GM21381 (cell line): ENCODE results near the gene PFDN2.
"Not testable (repeated sequence)": the region's sequence is repeated elsewhere in the genome, so short reads cannot be mapped to it uniquely, and the experiment has no call there.

ENCODE experiments used
- ATAC-seq: cut with Tn5 transposase; IDR thresholded peaks from one replicate; pipeline ENCODE4 v1.9.1; 2021; ENCODE audit warnings: mild to moderate bottlenecking, moderate library complexity; ENCODE audit not compliant: unreplicated experiment

The PFDN2 gene

GRCh38 chr1:161139766-161140165 is 21.9 kb upstream of the PFDN2 start:
- no peak for ATAC-seq

- ATAC-seq: no peak
Measured at GRCh38 chr1:161138431-161138830, 20.6 kb upstream of the PFDN2 start.

DNA sequence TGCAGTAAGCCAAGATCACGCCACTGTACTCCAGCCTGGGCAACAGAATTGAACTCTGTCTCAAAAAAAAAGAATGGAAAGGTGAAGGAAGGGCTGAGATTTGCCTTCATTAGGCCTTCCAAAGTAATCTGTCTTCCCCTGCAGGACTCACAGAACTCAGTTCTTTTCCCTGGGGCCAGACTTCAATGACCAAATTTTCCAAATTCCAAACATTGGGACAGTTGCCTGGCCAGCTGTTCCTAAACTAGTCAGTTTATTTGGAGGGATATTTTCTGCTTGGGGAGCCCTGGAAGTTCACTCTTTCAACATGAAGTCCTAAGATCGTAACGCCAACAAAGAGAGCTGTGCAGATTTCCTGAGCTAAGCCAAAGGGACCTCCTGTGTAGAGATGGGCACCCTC is 20.0 kb upstream of the PFDN2 start:
- no peak for ATAC-seq

- ATAC-seq: peak; percentile 7
Measured at GRCh38 chr1:161133220-161133740, 15.4 kb upstream of the PFDN2 start.

- peak; percentile 86 for ATAC-seq
Measured at GRCh38 chr1:161132410-161133219, 14.8 kb upstream of the PFDN2 start, which contains the start of gene DEDD. Gene DEDD (minus strand): TSS chr1:161132667. CDS start chr1:161124462, 8,205 bp downstream.

DNA sequence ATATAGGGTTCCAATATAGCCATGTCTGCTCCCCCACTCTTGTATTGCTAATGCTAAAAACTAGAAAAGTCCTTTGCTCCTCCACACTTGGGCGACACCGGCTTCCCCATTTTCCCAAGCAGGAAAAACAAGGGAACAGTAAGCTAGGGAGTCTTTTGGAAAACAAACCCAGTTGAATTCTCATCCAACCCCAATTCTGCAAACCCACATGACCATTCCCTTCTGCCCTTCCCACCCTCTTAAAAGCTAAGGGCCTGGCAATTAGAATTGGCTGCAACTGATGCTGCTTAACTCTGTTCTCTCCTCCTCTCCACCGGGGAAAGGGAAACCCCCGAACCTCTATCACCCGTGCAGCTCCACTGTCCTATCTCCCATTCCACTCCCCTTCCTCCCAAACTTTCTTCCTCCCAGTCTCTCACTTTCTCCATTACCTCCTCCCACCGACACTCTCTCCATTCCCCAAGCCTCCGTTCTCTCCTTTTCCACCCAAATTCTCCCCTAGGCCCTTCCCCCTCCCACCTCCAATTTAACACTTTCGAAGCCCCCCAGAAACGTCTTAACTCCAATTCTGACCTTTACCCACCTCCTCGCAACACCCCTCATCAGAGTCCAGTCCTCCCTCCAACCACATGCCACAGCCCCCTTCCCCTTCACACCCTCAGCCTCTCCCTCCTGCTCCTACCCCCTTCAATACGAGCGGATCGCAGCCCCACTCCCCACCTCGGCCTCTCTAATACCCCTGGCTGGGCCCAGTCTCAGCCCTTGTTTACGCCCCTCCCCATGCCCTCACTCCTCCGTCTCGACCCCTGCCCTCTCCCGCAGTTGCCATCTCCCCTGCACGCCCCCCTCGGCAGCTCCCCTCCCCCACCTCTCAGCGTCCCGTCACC is 13.9 kb upstream of the PFDN2 start:
- ATAC-seq: no peak

GRCh38 chr1:161130266-161130665 is 12.4 kb upstream of the PFDN2 start:
- ATAC-seq: no peak

DNA sequence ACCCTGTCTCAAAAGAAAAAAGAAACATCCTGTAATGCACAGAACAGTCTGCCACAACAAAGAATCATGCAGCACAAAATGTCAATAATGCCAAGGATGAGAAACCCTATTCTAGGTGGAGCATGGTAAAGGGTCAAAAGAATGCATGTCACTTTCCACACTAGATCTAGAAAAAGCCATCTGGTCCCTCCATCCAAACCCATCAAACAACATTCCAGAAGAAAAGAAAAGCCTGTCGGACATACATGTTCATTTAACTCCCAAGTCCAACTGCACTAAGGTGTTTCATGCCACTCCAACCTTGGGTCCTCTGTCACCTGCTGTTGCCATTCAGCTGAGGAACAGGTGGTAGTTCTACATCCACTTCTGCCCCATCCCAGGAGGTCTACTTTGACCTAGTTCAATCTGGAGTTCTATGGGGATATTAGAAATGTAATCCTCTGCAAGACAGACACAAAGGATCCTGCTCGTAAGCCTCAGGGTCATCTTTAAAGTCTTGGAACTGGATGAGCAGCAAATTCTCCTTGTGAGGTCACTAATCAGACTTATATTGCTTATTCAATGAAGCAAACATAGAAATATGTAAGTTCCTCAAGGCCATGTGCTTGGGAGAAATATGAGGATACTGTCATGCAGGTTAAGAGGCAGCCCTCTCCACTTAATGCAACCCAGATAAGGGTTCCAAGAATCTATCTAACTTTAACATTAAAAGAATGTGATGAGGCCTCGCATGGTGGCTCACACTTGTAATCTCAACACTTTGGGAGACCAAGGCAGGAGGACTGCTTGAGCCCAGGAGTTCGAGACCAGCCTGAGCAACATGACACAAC is 11.0 kb upstream of the PFDN2 start:
- no peak for ATAC-seq

GRCh38 chr1:161127649-161128048 is 9.8 kb upstream of the PFDN2 start:
- no peak for ATAC-seq

DNA sequence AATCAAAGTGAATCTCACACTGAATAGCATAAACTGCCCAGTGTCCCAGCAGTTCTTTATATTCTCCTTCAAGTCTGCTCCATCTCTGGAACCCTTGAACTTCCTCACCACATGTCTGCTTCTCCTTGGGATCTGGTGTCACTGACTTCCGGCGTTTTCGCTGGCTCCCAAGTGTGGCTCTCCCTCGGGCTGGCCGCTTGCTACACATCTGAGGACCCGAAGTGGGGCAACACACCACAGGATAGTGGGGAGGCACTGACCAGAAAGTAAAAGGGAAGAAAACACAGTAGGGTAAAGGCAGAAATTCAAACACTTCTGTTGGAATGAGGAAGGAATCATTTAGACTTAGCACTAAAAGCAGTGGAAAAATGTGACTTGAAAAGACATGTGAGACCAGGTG is 5.1 kb upstream of the PFDN2 start:
- no peak for ATAC-seq

GRCh38 chr1:161121834-161122233 is 4.0 kb upstream of the PFDN2 start:
- ATAC-seq: no peak

DNA sequence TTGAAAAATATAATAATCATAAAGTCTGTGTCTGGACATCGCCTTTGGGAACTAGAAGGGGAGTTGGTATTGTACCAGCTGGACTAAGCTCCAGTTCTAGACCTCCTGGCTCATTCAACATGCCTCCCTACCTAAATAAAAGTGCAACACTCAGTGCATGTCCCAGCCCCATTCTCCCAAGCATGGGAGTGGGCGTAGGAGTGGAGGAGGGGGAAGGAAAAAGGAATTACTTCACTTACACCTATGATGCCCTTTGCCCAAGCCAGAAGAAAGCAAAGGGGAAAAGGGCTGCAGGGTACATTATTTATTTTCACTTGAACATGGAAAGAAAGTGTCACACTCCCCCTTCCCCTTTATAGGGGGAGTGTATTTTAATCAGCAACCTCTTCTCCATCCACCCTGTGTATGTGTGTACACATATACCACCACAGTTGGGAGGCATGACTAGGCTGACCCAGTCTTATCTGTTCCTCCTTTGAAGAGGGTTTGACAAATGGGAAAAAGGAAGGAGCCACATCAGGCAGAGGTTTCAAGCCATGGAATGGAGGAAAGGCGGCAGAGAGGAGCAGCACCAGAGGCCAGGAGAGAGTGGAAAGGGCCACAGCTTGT is 3.3 kb upstream of the PFDN2 start:
- ATAC-seq: no peak

GRCh38 chr1:161119092-161119903 is 1.5 kb upstream of the PFDN2 start:
- ATAC-seq: peak; percentile 59

GRCh38 chr1:161115961-161116360 is 1.9 kb downstream of the PFDN2 start:
- ATAC-seq: not testable (repeated sequence)

DNA sequence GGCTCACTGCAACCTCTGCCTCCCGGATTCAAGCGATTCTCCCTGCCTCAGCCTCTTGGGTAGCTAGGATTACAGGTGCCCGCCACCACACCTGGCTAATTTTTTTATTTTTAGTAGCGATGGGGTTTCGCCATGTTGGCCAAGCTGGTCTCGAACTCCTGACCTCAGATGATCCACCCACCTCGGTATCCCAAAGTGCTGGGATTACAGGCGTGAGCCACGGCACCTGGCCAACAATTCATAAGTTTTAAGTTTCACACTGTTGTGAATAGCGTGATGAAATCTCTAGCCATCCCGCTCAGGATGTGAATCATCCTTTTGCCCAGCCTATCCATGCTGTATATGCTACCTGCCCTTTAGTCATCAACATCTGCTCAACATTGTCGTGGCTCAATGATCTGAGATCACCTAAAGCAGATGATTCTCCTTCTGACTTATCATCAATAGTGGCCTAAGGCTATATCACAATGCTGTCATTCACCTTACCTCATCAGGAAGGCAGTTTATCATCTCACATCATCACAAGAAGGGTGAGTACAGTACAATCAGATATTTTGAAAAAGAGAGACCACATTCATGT is 2.6 kb downstream of the PFDN2 start:
- no peak for ATAC-seq

DNA sequence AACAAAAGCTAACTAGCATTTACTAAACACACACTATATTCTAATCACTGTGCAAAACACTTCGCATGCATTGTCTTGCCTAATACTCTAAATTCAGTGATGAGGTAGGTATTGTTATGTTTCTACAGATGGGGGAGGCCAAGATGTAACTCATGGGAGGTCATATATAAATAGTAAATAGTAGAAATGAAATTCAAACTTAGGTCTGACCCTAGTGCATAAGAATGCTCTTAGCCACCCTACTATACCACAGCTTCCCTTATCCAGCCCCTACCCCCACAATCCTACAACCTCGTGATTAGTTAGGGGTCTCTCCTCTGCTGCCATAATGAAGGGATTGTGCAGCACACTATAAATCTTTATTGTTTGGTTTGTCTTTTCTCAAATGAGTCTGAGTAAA is 3.3 kb downstream of the PFDN2 start:
- ATAC-seq: no peak

DNA sequence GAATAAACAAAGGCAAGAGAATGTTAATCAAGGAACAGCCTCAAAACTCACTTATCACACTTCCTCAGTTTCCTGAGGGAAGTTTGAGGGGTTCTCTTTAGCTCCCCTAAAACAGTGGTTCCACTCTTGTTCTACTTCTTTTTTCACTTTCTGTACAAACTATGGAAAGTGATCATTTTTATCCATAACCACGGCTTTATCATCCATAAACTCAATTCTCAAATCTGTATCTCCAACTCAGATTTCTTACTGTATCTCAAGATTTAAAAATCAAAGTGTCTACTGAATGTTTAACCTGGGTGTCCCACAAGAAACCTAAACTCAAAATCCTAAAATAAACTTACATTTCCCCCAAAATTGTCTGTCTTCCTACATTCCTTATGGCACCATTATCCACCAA is 3.9 kb downstream of the PFDN2 start:
- ATAC-seq: no peak

DNA sequence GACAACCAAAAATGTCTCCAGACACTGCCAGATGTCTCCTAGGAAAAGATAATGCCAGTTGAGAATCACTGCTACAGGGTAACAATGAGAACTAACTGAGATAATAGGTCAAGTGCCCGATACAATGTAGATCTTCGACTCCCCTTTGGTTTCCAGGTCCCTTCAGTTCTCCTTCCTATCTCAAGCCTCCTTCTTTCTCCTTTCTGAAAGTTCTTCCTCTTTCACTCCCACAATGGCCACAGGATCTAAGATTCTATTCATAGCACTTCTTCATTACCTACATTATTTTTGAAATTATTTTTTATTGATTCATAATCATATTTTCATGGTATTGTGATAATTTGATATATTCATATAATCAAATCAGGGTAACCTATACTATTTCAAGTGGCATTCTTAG is 6.3 kb downstream of the PFDN2 start:
- ATAC-seq: no peak

- no peak for ATAC-seq
Measured at GRCh38 chr1:161111117-161111516, 6.7 kb downstream of the PFDN2 start.
